ENCODE data around the gene CALM3.

DNA sequence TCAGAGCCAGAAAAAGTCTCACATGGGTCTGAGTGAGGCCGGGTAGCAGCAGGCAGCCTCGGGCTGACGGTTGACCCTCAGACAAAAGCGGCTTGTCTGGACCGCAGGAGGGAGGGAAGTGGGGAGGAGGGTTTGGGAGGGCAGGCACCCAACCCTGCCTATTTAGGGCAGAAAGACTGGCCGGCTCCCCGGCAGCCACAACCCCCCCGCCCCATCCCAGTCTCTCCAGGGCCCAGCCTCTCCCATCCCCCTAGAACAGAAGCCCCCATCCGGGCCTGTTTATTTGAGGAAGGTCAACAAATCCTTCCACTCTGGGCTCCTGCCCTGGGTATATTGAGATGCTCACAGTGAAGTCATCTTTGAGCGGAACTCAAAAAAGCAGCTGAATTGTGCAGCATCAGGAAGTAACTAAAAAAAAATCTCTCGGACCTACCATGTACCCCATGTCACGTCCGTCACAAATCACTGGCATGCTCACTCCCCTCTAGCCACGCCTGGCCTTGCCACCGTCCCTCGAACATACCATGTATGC is 53.6 kb downstream of the CALM3 start:
- TF ChIP-seq, protein P1, sequence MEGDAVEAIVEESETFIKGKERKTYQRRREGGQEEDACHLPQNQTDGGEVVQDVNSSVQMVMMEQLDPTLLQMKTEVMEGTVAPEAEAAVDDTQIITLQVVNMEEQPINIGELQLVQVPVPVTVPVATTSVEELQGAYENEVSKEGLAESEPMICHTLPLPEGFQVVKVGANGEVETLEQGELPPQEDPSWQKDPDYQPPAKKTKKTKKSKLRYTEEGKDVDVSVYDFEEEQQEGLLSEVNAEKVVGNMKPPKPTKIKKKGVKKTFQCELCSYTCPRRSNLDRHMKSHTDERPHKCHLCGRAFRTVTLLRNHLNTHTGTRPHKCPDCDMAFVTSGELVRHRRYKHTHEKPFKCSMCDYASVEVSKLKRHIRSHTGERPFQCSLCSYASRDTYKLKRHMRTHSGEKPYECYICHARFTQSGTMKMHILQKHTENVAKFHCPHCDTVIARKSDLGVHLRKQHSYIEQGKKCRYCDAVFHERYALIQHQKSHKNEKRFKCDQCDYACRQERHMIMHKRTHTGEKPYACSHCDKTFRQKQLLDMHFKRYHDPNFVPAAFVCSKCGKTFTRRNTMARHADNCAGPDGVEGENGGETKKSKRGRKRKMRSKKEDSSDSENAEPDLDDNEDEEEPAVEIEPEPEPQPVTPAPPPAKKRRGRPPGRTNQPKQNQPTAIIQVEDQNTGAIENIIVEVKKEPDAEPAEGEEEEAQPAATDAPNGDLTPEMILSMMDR (IDR thresholded peaks at IDR 0.05 in 4 of 5, conservative IDR thresholded peaks at IDR 0.05 in 1 of 5): no peak
- no peak for TF ChIP-seq POLR2A (IDR thresholded peaks at IDR 0.05)

All from gastrocnemius medialis (tissue), 4 donors.